GM04503 (cell line): ENCODE results near the gene OBSCN.

Source experiments
- DNase-seq: peaks from one replicate; pipeline ENCODE4 v3.0.0-alpha.2; 2012; ENCODE audit warnings: low read depth

OBSCN gene

DNA sequence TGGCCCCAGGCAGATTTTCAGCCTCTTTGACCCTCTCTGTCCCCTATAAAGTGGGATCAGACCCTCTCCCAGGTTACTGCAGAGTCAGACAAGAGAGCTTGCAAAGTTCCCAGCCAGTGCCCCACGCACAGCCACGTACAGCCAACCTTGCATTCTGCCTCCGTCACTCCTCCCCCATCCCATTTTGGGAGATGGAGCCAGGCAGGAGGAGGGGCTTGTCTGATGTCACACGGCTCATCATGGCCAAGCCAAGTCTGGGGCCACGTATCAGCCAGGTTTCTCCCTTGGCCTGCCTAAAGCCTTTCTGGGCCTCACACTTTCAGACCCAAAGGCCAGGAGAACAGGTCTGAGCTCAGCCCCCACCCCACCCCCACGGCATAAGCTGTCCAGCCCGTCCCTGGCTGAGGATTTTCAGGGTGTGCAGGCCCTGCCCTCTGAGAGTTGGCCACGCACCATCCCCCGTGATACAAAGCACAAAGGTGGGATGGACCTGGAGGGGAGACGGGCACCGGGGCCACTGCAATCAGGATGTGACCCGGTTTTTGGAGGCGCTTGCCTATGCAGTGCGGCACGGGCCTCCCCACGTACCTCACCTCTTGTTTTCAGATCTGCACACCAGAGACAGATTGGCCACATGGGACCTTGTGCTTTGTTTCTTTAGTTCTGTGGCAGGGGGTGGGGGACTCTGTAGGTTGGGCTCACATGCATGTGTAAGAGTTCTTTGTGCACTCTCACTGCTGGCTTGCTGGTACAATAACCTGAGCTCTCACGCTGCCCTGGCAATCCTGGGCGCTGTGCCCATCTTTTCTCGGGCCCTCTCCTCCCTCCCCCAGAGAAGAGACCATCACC lies 151.1 kb downstream of the OBSCN start:
- no peak for DNase-seq

DNA sequence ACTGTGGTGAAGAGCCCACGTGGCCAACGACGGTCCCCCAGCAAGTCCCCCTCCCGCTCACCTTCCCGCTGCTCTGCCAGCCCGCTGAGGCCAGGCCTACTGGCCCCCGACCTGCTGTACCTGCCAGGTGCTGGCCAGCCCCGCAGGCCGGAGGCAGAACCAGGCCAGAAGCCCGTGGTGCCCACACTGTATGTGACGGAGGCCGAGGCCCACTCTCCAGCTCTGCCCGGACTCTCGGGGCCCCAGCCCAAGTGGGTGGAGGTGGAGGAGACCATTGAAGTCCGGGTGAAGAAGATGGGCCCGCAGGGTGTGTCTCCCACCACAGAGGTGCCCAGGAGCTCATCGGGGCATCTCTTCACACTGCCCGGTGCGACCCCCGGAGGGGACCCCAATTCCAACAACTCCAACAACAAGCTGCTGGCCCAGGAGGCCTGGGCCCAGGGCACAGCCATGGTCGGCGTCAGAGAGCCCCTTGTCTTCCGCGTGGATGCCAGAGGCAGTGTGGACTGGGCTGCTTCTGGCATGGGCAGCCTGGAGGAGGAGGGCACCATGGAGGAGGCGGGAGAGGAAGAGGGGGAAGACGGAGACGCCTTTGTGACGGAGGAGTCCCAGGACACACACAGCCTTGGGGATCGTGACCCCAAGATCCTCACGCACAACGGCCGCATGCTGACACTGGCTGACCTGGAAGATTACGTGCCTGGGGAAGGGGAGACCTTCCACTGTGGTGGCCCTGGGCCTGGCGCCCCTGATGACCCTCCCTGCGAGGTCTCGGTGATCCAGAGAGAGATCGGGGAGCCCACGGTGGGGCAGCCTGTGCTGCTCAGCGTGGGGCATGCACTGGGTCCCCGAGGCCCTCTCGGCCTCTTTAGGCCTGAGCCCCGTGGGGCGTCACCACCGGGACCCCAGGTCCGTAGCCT lies 152.0 kb downstream of the OBSCN start:
- no peak for DNase-seq

DNA sequence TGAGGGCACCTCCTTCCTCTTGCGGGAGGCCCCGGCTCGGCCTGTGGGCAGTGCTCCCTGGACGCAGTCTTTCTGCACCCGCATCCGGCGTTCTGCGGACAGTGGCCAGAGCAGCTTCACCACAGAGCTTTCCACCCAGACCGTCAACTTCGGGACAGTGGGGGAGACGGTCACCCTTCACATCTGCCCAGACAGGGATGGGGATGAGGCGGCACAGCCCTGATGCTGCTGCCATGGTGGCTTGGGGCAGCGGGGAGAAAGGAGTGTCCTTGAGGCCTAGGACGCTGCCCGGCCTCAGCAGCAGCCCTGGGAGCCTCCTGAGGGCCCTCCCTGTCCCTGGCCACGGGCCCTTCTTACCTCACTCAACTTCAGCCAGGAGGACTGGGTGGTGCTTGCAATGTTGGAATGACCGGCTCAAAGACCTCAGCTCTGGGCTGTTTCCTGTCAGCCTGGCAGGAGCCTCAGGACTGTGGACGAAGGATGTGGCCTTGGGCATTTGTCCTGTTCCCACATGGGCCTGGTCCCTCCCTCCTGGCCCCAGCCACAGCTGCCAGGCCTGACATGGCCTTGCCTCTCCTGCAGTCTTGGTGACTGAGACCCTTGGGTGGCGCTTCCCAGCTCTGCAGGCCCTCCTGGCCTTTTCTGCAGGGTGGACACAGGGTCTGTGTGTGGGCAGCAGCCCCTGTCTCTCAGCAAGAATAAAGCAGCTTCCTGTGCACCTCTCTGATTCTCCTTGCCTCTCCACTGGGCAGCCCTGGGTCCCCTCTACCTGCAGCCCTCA lies 152.9 kb downstream of the OBSCN start:
- DNase-seq: no peak

DNA sequence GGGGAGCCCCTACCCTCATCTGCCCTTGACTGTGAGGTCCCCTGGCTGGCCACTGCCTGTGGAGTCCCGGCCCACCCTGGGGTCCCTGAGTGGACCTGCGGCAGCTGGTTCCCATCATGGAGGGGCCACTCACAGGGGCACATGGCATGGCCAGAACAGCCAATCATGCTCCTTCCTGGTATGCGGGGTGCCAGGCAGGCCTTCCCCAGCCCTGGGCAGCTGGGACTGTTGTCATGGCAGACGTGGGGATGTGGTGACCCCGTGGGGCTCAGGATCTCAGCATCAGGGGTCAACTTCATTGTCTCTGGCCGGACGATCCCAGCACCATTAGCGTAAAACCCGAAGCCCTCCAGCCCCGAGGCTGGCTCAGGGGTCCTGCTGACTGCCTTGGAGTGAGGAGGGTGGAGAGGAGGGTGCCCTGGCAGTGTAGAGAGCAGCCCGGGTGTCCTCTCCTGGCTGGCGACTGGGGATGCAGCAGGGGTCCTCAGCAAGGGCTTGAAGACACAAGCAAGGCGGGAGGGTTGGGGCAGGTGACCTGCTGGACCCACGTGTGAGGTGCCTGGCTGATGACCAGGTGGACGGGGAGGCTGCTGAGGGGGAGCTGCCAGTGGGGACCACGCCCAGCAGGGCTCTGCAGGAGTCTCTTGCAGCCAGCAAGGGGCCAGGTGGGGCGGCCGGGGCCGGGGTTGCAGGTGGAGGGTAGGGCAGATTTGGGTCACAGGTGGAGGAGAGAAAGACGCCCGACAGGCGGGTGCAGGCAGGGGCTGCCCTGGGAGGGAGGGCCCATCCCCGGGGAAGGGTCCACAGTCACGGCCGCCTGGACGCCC lies 153.7 kb downstream of the OBSCN start:
- DNase-seq: no peak

DNA sequence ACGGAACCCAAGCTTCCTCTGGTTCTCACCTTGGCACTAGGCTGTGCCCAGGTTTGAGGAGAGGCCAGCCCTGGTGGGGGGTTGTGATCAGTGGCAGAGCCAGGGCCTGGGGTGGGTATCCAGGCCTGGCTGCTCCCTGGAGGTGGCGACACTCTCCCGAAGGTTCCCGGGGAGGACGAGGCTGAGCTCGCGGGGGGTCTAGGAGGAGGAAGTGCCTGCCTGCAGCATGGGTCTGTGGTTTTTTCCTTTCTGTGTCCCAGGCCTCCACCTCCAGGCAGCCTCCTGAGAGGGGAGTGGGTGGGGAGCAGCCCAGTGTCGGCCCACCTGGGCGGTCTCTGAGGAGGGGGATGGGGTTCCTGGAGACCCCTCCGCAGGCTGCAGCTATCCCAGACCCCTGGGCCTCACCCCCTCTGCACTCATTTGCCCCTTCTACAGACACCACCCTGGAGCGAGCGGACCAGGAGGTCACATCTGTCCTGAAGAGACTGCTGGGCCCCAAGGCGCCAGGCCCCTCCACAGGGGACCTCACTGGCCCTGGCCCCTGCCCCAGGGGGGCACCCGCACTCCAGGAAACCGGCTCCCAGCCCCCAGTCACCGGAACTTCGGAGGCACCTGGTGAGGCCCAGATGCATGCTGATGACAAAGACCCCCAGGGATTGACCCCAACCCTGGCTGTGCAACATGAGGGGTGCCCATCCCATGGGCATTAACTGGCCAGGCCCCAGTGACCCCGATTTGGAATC lies 154.5 kb downstream of the OBSCN start:
- no peak for DNase-seq

DNA sequence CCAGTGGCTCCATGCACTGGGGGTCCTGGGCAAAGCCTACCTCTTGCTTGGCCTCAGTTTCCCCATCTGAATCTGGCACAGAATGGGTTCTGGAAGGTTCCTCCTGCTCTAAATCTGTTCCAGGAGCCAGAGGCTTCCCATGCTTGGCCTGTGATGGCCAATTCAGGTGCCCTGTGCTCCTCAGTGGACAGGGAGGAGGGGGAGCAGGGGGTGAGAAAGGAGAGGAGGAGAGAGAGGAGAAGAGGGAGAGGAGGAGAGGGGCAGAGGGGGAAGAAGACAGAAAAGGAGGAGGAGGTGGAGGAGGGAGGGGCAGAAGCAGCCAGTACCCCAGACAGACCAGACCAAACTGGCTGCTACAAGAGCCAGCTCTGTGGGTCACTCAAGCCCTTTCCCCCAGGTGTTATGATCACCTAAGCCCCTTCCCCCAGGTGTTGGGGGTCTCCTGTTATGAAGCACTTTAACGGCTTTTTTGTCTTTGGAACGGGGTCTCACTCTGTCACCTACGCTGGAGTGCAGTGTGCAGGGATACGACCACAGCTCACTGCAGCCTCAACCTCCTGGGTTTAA lies 155.1 kb downstream of the OBSCN start:
- DNase-seq: no peak

DNA sequence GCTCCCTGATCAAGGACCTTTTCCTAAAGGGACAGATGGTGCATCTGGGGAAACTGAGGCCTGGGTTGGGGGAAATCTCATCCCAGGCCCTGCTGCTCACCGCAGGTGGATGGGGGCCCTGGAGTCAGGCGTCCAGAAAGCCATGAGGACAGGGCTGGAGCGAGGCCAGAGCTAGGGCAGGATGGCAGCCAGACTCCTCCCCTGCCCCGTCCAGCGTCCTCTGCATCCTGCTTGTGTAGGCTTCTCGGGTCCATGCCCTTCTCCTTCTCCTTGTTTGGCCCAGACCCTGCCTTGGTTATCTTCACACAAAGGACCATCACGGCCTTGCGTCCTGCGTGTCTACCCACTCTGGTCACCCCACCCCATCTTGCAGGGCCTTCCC lies 155.8 kb downstream of the OBSCN start:
- DNase-seq: no peak

DNA sequence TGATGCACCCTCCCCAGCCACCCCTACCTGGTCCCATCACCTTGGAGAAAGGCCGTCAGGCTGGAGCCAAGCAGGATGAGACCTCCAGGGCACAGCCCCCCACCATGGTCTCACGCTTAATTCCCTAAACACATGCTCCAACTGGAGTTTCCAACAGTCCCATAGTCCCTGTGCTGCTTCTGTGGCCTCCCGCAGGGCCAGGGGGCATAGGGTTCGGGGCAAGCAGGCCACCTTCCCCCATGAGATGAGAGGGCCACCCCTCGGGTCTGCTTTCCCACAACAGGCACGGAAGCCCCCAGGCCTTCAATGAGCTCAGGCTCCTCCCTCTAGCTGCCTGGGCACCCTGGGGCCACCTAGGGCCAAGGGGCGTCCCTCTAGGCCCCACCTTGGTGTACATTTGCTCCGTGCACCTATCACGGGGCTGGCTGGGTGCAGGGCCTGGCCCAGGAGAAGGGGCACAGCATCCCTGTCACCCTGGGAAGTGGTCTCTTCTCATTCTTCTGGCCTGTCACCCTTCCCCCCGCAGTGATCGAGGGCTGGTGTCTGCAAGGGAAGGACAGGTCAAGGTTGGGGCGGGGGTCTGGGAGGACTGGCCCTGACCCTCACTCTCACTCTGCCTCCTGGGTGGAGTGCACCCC lies 156.3 kb downstream of the OBSCN start:
- DNase-seq: no peak

DNA sequence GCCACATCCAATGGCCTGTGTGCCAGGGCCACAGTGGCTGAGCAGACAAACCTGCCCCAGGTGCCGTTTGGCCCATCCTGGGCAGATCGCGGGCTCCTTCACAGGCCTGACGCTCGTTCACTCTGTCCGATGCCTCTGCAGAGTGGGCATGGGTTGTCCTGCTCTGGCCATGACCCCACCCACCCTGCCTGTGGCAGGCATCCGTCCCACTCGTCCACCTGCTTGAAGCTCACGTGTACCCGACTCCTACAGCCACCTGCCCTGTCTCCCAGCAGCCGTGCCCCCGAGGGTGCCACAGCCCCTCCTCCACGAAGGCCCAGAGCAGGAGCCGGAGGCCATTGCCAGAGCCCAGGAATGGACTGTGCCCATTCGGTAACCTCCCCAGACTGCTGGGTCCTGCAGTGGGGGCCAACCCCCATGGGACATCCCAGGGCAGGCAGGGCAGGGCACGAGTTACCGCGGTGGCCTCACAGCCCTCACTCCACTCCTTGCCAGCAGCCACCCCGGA lies 156.9 kb downstream of the OBSCN start:
- DNase-seq: no peak

DNA sequence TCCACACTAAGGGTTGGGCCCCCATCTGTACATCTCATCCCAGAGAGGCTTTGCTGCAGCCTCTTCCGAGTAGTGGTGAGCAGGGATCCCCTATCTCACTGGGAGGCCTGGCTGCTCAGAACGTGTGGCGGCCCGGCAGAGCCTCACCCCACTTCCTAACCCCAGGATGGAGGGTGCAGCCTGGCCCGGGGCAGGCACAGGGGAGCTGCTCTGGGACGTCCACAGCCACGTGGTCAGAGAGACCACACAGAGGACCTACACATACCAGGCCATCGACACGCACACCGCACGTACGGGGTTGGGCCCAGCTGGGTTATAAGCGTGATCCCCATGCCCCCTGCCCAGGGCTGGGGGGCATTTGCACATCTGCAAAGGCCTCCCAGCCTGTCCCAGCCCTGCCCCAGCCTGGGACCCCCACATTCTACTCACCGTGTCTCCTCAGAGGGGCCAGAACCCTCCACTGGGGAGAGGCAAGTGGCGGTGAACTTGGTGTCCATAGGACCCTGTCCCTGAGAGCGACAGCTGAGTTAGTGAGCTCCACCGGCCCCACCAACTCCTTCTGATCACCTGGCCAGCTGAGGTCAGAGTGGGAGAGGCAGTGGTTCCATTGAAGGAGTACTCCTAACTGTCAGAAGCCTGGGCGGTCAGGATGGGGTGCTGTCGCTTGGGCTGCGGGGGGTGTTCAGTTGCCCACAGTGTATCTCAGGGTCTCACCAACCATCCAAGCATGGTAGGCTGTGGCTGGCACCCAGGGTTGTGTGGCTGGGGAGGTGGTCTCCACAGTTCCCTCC lies 157.6 kb downstream of the OBSCN start:
- DNase-seq: no peak

DNA sequence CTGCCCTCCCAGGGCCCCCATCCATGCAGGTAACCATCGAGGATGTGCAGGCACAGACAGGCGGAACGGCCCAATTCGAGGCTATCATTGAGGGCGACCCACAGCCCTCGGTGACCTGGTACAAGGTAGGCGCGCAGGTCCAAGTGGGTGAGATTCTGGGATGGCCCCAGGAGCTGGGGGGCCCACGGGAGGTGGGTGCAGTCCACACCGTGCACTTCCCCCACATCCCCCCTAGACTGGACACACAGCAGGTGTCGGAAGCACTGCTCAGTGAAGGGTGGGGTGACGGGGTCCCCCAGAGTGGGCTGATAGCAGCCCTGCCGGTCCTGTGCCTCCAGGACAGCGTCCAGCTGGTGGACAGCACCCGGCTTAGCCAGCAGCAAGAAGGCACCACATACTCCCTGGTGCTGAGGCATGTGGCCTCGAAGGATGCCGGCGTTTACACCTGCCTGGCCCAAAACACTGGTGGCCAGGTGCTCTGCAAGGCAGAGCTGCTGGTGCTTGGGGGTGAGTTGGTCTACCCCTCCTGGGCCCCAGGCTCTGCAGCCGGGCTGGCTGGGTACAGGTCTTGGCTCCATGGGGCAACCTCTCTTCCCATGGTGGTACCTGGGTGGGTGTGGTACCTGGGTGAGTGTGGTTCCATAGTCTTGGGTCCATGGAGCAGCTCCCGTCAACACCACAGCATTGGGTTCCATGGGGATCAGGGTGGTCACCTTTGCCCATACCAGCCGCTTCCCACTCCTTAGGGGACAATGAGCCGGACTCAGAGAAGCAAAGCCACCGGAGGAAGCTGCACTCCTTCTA lies 158.4 kb downstream of the OBSCN start:
- no peak for DNase-seq

DNA sequence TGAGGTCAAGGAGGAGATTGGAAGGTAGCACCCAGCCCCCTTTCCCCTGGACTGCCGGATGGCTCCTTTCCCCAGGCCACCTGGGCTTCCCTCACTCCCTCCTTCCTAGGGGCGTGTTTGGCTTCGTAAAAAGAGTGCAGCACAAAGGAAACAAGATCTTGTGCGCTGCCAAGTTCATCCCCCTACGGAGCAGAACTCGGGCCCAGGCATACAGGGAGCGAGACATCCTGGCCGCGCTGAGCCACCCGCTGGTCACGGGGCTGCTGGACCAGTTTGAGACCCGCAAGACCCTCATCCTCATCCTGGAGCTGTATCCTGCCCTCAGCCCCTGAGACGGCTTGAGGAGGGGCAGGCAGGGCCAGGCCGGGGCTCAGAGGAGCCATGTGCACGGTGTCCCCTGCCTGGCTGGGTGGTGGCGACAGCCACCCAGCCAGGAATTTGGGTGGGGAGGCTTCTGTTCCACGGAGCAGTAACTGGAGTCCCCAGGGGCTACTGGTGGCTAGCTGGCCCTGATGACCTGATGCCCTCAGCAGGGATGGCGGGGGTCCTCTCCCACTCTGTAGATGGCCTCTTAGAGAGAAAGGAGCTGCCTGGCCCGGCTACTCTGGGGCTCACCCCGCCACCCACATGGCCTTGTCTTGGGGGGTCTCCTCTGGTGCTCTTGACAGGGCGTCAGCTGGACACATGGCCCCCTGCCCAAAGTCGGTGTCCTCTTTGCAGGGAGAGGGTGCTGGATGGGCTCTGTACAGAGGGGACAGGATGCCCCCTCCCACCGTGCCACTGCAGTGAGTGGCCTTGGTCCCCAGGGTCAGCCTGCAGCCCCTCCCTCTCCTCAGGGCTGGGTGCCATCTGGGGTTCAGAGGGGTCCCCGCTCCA lies 159.3 kb downstream of the OBSCN start:
- no peak for DNase-seq

DNA sequence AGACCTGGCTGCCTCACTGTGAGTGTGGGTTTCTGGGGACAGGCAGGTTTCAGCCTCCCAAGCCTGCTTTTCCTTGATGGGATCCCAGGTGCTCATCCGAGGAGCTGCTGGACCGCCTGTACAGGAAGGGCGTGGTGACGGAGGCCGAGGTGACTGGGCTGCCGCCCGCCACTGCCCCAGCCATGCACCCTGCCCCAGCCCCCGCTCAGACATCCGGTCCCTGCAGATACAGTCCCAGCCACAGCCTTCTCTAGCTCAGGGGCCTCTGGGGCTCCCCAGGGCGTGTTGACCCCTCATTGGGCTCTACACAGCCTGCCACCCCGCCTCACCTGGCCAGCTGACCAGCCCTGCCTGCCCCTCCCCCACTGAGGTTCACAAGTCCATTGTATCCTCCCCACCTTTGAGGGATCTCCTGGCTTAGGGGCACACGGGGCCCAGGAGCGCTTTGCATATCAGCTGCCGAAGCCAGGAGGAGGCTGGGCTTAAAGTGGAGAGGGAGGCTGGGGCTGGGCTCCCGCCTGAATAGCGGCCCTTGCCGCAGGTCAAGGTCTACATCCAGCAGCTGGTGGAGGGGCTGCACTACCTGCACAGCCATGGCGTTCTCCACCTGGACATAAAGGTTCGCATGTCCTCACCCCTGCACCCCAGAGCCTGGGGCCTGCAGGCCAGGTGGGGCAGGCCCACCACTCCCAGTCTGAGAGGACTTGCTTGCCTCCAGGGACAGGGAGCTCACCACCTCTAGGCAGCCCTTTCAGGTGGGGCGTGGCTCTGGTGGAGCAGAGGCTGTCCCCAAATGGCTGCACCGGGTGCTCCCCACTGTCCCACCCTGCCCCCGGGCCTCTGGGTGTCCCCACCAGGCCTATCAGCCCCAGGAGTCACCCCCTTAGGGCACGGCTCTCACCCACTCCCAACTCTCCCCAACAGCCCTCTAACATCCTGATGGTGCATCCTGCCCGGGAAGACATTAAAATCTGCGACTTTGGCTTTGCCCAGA lies 160.3 kb downstream of the OBSCN start:
- no peak for DNase-seq

DNA sequence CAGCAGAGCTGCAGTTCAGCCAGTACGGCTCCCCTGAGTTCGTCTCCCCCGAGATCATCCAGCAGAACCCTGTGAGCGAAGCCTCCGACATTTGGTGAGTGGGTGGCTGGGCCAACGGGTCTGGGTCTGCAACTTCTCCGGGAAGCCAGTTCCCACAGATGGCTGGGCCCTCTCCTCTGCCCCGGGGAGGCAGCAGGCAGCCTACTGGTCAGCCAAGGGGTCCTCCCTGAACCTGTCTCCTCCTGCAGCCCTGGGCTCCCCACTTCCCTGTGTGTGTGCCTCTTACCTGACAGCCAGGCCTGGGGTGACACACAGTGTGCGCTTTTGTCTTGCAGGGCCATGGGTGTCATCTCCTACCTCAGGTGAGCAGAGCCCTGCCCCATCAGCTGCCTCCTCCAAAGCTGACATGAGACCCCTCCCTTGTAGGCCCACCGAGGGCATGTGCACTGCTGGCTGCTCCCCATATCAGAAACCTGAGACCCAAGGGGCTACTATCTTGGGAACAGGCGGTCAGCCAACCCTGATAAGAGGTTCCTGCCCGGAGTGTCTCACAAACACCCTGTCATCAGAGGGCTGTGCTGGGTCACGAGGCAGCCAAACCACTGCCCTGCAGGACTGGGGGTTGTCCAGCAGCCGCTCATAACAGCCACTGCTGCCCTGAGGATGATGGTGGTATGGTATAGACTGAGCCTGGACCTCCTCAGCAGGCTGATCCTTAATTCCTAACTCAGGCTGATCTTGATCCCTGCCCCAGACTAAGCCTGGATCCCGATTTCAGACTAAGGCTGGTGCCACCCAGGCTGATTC lies 161.2 kb downstream of the OBSCN start:
- no peak for DNase-seq
